GM23338 (cell line): Measurements from ENCODE around the gene LAMA4. TPM values are rescaled to one million over a fixed set of nuclear protein-coding genes. Genes with fewer than 3 reads are reported as not detected.

Experiments
- ATAC-seq: fragments of 200-7000 bp; cut with Tn5 transposase; 3 replicates; pipeline ENCODE4 v1.9.1; 2020
- DNase-seq: peaks from one replicate; pipeline ENCODE4 v3.0.0-alpha.2; 2015; ENCODE audit warnings: low spot score
- H2AFZ ChIP-seq: fragments of 200-600 bp; sonication (generic); 2 replicates; pipeline ENCODE4 v1.8.0; 2016; ENCODE audit warnings: antibody characterized with exemption, mild to moderate bottlenecking, moderate library complexity
- H3F3A ChIP-seq: fragments of 200-600 bp; sonication (generic); replicated peaks from 2 replicates; pipeline ENCODE4 v1.8.0; 2017; ENCODE audit warnings: antibody characterized with exemption, mixed run types, low read depth
- H3K27ac ChIP-seq: fragments of 200-600 bp; sonication (generic); 2 replicates; pipeline ENCODE4 v1.6.1; 2016; ENCODE audit warnings: low read depth
- H3K27me3 ChIP-seq: fragments of 200-600 bp; sonication (generic); 2 replicates; pipeline ENCODE4 v1.8.0; 2016; ENCODE audit warnings: mild to moderate bottlenecking, mixed run types, moderate library complexity; ENCODE audit not compliant: insufficient read depth
- H3K36me3 ChIP-seq: fragments of 200-600 bp; sonication (generic); 2 replicates; pipeline ENCODE4 v1.8.0; 2016; ENCODE audit warnings: mild to moderate bottlenecking; ENCODE audit not compliant: insufficient read depth
- H3K4me1 ChIP-seq: fragments of 200-600 bp; sonication (generic); 2 replicates; pipeline ENCODE4 v1.8.0; 2016; ENCODE audit warnings: mild to moderate bottlenecking, moderate library complexity; ENCODE audit not compliant: insufficient read depth
- H3K4me2 ChIP-seq: fragments of 200-600 bp; sonication (generic); 2 replicates; pipeline ENCODE4 v1.7.1; 2017; ENCODE audit warnings: mixed run types
- H3K4me3 ChIP-seq: fragments of 200-600 bp; sonication (generic); 2 replicates; pipeline ENCODE4 v1.6.1; 2016; ENCODE audit warnings: mixed run types
- H3K79me2 ChIP-seq: fragments of 200-600 bp; sonication (generic); replicated peaks from 2 replicates; pipeline ENCODE4 v1.8.0; 2017; ENCODE audit warnings: mild to moderate bottlenecking; ENCODE audit not compliant: insufficient read depth
- H3K9me2 ChIP-seq: fragments of 200-600 bp; sonication (generic); 2 replicates; pipeline ENCODE4 v1.8.0; 2017; ENCODE audit not compliant: insufficient read depth
- H4K20me1 ChIP-seq: fragments of 200-600 bp; sonication (generic); replicated peaks from 2 replicates; pipeline ENCODE4 v1.8.0; 2017; ENCODE audit warnings: mild to moderate bottlenecking; ENCODE audit not compliant: insufficient read depth
- H3K27ac Mint-ChIP-seq: 2 replicates; pipeline ENCODE4 v1.8.0; 2020; ENCODE audit warnings: inconsistent platforms, mild to moderate bottlenecking, moderate library complexity, mixed read lengths
- H3K27me3 Mint-ChIP-seq: 3 replicates; pipeline ENCODE4 v1.8.0; 2022; ENCODE audit warnings: low read depth, mild to moderate bottlenecking, moderate library complexity, mixed read lengths, inconsistent platforms; ENCODE audit not compliant: insufficient read depth, poor library complexity
- H3K36me3 Mint-ChIP-seq: 3 replicates; pipeline ENCODE4 v1.8.0; 2021; ENCODE audit warnings: low read depth, mild to moderate bottlenecking, inconsistent platforms, moderate library complexity, mixed read lengths
- H3K4me1 Mint-ChIP-seq: 3 replicates; pipeline ENCODE4 v1.8.0; 2020; ENCODE audit warnings: mild to moderate bottlenecking, inconsistent platforms, mixed read lengths
- H3K4me3 Mint-ChIP-seq: 3 replicates; pipeline ENCODE4 v1.8.0; 2021; ENCODE audit warnings: moderate library complexity, mild to moderate bottlenecking, inconsistent platforms, mixed read lengths
- H3K9me3 Mint-ChIP-seq: 3 replicates; pipeline ENCODE4 v1.8.0; 2020; ENCODE audit warnings: moderate library complexity, mild to moderate bottlenecking, inconsistent platforms, mixed read lengths
- CREB1 ChIP-seq: fragments of 250-450 bp; sonication (Bioruptor Pico); IDR thresholded peaks from 2 replicates; pipeline ENCODE4 v1.5.0; 2020; ENCODE audit warnings: low read depth, mild to moderate bottlenecking, moderate library complexity
- EZH2 ChIP-seq: fragments of 200-600 bp; sonication (generic); IDR thresholded peaks from one replicate; pipeline ENCODE4 v1.8.0; 2017; ENCODE audit warnings: antibody characterized with exemption, mild to moderate bottlenecking, low read depth; ENCODE audit not compliant: unreplicated experiment
- EZH2phosphoT487 ChIP-seq: fragments of 200-600 bp; sonication (generic); IDR thresholded peaks from one replicate; pipeline ENCODE4 v1.8.1; 2018; ENCODE audit warnings: antibody characterized with exemption; ENCODE audit not compliant: unreplicated experiment
- JUNB ChIP-seq: IDR thresholded peaks from one replicate; pipeline ENCODE4 v1.6.1; 2016; ENCODE audit warnings: antibody characterized with exemption; ENCODE audit not compliant: unreplicated experiment
- NANOG ChIP-seq: IDR thresholded peaks from 2 replicates; pipeline ENCODE4 v1.6.1; 2016; ENCODE audit warnings: antibody characterized with exemption, borderline replicate concordance
- POLR2AphosphoS5 ChIP-seq: IDR thresholded peaks from 2 replicates; pipeline ENCODE4 v1.6.1; 2016; ENCODE audit warnings: antibody characterized with exemption, low read depth
- REST ChIP-seq: IDR thresholded peaks from one replicate; pipeline ENCODE4 v1.6.1; 2018; ENCODE audit warnings: antibody characterized with exemption; ENCODE audit not compliant: unreplicated experiment
- STAT1 ChIP-seq: IDR thresholded peaks from one replicate; pipeline ENCODE4 v1.6.1; 2016; ENCODE audit warnings: antibody characterized with exemption; ENCODE audit not compliant: unreplicated experiment
- ZNF114 ChIP-seq: fragments of 250-450 bp; sonication (Bioruptor Pico); IDR thresholded peaks from 2 replicates; pipeline ENCODE4 v1.5.0; 2020; ENCODE audit warnings: mild to moderate bottlenecking, moderate library complexity
- ZNF331 ChIP-seq: fragments of 250-450 bp; sonication (Bioruptor Pico); IDR thresholded peaks from 2 replicates; pipeline ENCODE4 v1.5.0; 2020; ENCODE audit warnings: low read depth, mild to moderate bottlenecking, moderate library complexity
- ZNF462 ChIP-seq: fragments of 250-450 bp; sonication (Bioruptor Pico); IDR thresholded peaks from 2 replicates; pipeline ENCODE4 v1.5.0; 2020; ENCODE audit warnings: mild to moderate bottlenecking, moderate library complexity
- polyA plus RNA-seq: library from polyadenylated mRNA; unstranded; fragments of >200 nt; fragmentation: Nextera tagmentation; extraction: Ambion mirVana; gene quantifications from 2 replicates; pipeline ENCODE4 v1.2.1, GENCODE V29; 2016
- total RNA-seq: library from RNA; depleted of rRNA; stranded (reverse); fragments of >200 nt; shearing (Covaris generic); gene quantifications from 2 replicates; pipeline ENCODE4 v1.2.3, GENCODE V29; 2014
- TF ChIP-seq, protein P1 (sequence below): IDR thresholded peaks from 2 replicates; pipeline ENCODE4 v1.6.1; 2016; ENCODE audit warnings: antibody characterized with exemption

LAMA4 gene
- total and polyA plus RNA-seq, 2 experiments from 2014 or later: 1.7 to 2.8 TPM

DNA sequence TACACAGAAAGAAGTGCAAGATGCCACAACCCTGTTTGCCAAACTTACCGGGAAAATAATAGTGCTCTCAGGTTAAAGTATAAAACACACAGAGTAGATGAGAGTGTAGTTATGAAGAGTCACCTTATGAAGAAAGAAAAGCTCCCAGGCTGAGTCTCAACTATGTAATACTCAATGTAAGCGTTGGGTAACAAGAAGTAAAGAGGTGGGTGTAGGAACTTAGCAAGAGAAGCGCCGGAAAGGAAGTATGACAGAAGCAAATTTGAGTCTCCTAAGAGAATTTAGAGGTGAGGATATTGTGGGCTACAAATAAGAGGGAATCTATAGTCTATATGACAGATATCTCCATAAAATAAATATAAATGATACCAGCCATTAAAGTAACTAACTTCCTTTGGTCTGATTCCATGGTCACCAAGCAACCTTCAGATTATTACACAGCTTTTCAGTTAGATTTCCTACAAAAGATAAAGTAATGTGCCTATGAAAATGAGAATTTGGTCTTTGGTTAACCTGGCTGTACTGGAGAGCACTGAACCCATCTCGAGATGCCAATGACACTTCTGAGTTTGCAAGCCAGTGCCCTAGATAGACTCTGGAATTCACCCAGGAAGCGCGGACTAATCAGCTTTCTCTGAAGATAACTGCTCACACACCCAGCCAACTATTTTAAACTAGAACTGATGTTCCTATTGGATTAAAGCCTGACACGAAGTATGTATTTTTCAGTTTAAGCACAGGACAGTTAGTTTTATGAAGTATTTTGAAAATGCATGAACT lies 168.9 kb downstream of the LAMA4 start (continued):
- TF ChIP-seq CREB1 (CRISPR knock-in tag): no peak
- TF ChIP-seq EZH2: no peak
- no peak for TF ChIP-seq EZH2phosphoT487
- no peak for TF ChIP-seq POLR2AphosphoS5
- no peak for TF ChIP-seq STAT1
- TF ChIP-seq JUNB: no peak
- no peak for TF ChIP-seq REST

DNA sequence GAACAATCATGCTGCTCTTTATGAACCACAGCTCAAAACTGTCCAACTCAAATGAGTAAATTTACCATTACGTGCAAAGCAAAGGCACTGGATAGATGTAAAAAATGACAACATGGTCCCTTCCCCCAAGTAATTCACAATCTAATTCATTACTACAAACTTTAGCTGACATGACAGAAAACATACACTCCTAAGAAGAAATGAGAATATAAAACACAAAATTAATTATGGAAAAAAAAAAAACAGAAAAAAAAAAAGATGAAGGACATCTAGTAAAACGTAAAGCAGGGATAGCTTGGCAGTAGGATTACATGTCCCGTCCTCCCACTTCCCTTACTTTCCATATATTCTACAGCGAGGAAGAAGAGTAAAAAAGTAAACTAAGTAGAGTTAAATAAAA lies 172.8 kb downstream of the LAMA4 start:
- H2AFZ ChIP-seq: no peak overlapping the region
- 0 out of 2 replicates have a peak, but pooled peaks cover 6% of the 10 kb centered on the region for H3K4me1 ChIP-seq
- Mint-ChIP-seq H3K9me3 (no peaks in the 10 kb centered on the region), H3K4me1 (peaks cover 2% of the 10 kb centered on the region; the same call in 1 of the 3 replicates), H3K27me3 (no peaks in the 10 kb centered on the region), H3K4me3 (no peak overlapping the region), H3K27ac (no peak overlapping the region), H3K36me3 (peaks cover 21% of the 10 kb centered on the region; the same call in 2 of the 3 replicates)
- no peaks in the 10 kb centered on the region for H4K20me1 ChIP-seq
- no peak overlapping the region for H3K4me3 ChIP-seq
- no peaks in the 10 kb centered on the region; the same call in 1 of the 2 replicates for H3K36me3 ChIP-seq
- no peak overlapping the region for H3K4me2 ChIP-seq
- H3K9me2 ChIP-seq: no peaks in the 10 kb centered on the region
- H3K27me3 ChIP-seq: no peaks in the 10 kb centered on the region
- ATAC-seq: no peak
- H3K27ac ChIP-seq: no peak overlapping the region
- H3K79me2 ChIP-seq: no peaks in the 10 kb centered on the region
- DNase-seq: no peak
- no peaks in the 10 kb centered on the region for H3F3A ChIP-seq
- no peak for TF ChIP-seq EZH2
- no peak for TF ChIP-seq ZNF114 (CRISPR knock-in tag)
- TF ChIP-seq NANOG: no peak
- no peak for TF ChIP-seq ZNF331 (CRISPR knock-in tag)
- TF ChIP-seq CREB1 (CRISPR knock-in tag): no peak
- no peak for TF ChIP-seq STAT1
- no peak for TF ChIP-seq ZNF462 (CRISPR knock-in tag)
- no peak for TF ChIP-seq JUNB
- TF ChIP-seq, protein P1, sequence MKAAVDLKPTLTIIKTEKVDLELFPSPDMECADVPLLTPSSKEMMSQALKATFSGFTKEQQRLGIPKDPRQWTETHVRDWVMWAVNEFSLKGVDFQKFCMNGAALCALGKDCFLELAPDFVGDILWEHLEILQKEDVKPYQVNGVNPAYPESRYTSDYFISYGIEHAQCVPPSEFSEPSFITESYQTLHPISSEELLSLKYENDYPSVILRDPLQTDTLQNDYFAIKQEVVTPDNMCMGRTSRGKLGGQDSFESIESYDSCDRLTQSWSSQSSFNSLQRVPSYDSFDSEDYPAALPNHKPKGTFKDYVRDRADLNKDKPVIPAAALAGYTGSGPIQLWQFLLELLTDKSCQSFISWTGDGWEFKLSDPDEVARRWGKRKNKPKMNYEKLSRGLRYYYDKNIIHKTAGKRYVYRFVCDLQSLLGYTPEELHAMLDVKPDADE: no peak
